OCI-LY1 (cell line): ENCODE measurements around the gene CTSE.

Source experiments
- H2AFZ ChIP-seq: fragments of 200-600 bp; sonication (generic), shearing (Covaris generic); 2 replicates; pipeline ENCODE4 v1.6.0; 2014; ENCODE audit warnings: antibody characterized with exemption, mild to moderate bottlenecking, low read length
- H3F3A ChIP-seq: fragments of 200-600 bp; sonication (generic), shearing (Covaris generic); 2 replicates; pipeline ENCODE4 v1.6.0; 2014; ENCODE audit warnings: mild to moderate bottlenecking, antibody characterized with exemption, low read length, moderate library complexity; ENCODE audit not compliant: insufficient read depth
- H3K27ac ChIP-seq: fragments of 200-600 bp; sonication (generic); 2 replicates; pipeline ENCODE4 v1.5.1; 2014; ENCODE audit warnings: low read length, mixed run types, mild to moderate bottlenecking, low read depth; ENCODE audit not compliant: poor library complexity, severe bottlenecking
- H3K27me3 ChIP-seq: fragments of 200-600 bp; sonication (generic); 2 replicates; pipeline ENCODE4 v1.6.0; 2014; ENCODE audit warnings: antibody characterized with exemption, mild to moderate bottlenecking, low read length, moderate library complexity; ENCODE audit not compliant: insufficient read depth
- H3K36me3 ChIP-seq: fragments of 200-600 bp; sonication (generic); 2 replicates; pipeline ENCODE4 v1.6.1; 2014; ENCODE audit warnings: mild to moderate bottlenecking, antibody characterized with exemption, low read length, moderate library complexity, mixed read lengths; ENCODE audit not compliant: insufficient read depth
- H3K4me1 ChIP-seq: fragments of 200-600 bp; sonication (generic); 2 replicates; pipeline ENCODE4 v1.5.1; 2014; ENCODE audit warnings: mild to moderate bottlenecking, low read length, moderate library complexity; ENCODE audit not compliant: insufficient read depth, severe bottlenecking
- H3K4me2 ChIP-seq: fragments of 200-600 bp; sonication (generic), shearing (Covaris generic); 2 replicates; pipeline ENCODE4 v1.6.1; 2014; ENCODE audit warnings: low read length
- H3K4me3 ChIP-seq: fragments of 200-600 bp; sonication (generic); 2 replicates; pipeline ENCODE4 v1.5.1; 2014; ENCODE audit warnings: low read length, low read depth, mild to moderate bottlenecking, mixed read lengths; ENCODE audit not compliant: poor library complexity, severe bottlenecking
- H3K79me2 ChIP-seq: fragments of 200-600 bp; shearing (Covaris generic); 2 replicates; pipeline ENCODE4 v1.6.1; 2016; ENCODE audit warnings: mixed run types, low read length, mixed read lengths; ENCODE audit not compliant: insufficient read depth
- H3K9ac ChIP-seq: fragments of 200-600 bp; sonication (generic), shearing (Covaris generic); 2 replicates; pipeline ENCODE4 v1.6.1; 2014; ENCODE audit warnings: mild to moderate bottlenecking, low read length, mixed read lengths
- H3K9me2 ChIP-seq: fragments of 200-600 bp; sonication (generic), shearing (Covaris generic); 2 replicates; pipeline ENCODE4 v1.6.1; 2014; ENCODE audit warnings: low read depth, mild to moderate bottlenecking, low read length, mixed read lengths
- H3K9me3 ChIP-seq: fragments of 200-600 bp; shearing (Covaris generic); 2 replicates; pipeline ENCODE4 v1.6.1; 2014; ENCODE audit warnings: low read length, mixed read lengths
- H4K20me1 ChIP-seq: fragments of 200-600 bp; sonication (generic), shearing (Covaris generic); 2 replicates; pipeline ENCODE4 v1.6.0; 2016; ENCODE audit warnings: mild to moderate bottlenecking, low read length; ENCODE audit not compliant: insufficient read depth
- EZH2 ChIP-seq: fragments of 200-600 bp; sonication (generic), shearing (Covaris generic); IDR thresholded peaks from 2 replicates; pipeline ENCODE4 v1.8.0; 2017; ENCODE audit warnings: borderline replicate concordance, mixed run types, mild to moderate bottlenecking, antibody characterized with exemption, low read length, moderate library complexity, mixed read lengths
- TF ChIP-seq, protein P1 (sequence below): fragments of 200-600 bp; sonication (generic), shearing (Covaris generic); IDR thresholded peaks from 2 replicates; pipeline ENCODE4 v1.5.1; 2017; ENCODE audit warnings: mild to moderate bottlenecking, antibody characterized with exemption, low read length, moderate library complexity, mixed read lengths

Gene CTSE

DNA sequence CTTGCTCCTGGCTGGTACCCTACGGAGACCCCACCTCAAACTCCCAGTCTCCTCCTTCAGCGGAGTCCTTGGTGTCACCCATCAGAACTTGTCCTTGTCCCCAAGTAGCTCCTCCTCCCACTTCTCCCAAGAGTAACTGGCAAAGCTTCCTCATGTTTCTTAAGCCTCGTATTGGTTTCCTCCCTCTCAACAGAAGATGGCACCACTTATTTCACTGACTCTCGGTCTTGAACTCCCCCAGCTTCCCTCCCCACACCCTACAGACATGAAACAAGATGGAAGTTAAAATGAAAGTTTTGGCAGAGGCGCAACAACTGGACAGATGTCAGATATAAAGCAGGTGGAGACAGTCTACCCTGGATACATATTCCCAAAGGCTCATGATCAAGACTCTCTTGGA lies 33.9 kb downstream of the CTSE start:
- H3K4me3 ChIP-seq = no peak overlapping the region
- no peaks in the 10 kb centered on the region for H3K9me2 ChIP-seq
- no peaks in the 10 kb centered on the region for H3F3A ChIP-seq
- TF ChIP-seq EZH2 = no peak
- TF ChIP-seq, protein P1, sequence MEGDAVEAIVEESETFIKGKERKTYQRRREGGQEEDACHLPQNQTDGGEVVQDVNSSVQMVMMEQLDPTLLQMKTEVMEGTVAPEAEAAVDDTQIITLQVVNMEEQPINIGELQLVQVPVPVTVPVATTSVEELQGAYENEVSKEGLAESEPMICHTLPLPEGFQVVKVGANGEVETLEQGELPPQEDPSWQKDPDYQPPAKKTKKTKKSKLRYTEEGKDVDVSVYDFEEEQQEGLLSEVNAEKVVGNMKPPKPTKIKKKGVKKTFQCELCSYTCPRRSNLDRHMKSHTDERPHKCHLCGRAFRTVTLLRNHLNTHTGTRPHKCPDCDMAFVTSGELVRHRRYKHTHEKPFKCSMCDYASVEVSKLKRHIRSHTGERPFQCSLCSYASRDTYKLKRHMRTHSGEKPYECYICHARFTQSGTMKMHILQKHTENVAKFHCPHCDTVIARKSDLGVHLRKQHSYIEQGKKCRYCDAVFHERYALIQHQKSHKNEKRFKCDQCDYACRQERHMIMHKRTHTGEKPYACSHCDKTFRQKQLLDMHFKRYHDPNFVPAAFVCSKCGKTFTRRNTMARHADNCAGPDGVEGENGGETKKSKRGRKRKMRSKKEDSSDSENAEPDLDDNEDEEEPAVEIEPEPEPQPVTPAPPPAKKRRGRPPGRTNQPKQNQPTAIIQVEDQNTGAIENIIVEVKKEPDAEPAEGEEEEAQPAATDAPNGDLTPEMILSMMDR = no peak
- no peaks in the 10 kb centered on the region for H3K9me3 ChIP-seq
- H3K4me2 ChIP-seq = no peak overlapping the region
- H3K36me3 ChIP-seq = no peaks in the 10 kb centered on the region
- H3K79me2 ChIP-seq = no peaks in the 10 kb centered on the region
- no peak overlapping the region for H3K9ac ChIP-seq
- no peaks in the 10 kb centered on the region for H3K4me1 ChIP-seq
- H2AFZ ChIP-seq = no peak overlapping the region
- no peaks in the 10 kb centered on the region for H3K27me3 ChIP-seq
- H4K20me1 ChIP-seq = no peaks in the 10 kb centered on the region
- no peak overlapping the region for H3K27ac ChIP-seq

DNA sequence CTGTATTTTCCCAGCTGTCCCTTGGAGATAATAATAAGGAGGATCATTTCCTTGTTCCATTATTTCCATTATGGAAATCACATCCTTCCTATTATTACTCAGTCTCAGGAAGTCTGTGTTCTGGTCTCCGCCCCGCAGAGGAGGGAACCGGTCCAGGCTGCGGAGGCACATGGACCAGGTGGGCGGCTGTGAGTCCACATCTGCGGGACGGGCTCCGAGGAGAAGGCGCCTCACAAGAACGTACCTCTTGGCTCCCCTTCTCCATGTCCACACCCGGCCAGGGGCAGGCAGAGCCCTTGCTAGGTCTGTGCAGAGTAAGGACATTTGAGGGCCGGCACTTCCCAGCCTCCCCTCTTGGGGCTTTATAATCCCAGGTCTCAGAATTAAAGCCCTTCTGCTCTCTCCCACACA lies 35.1 kb downstream of the CTSE start:
- H3F3A ChIP-seq = no peaks in the 10 kb centered on the region
- no peak overlapping the region for H3K4me2 ChIP-seq
- no peaks in the 10 kb centered on the region for H3K9me3 ChIP-seq
- TF ChIP-seq EZH2 = no peak
- TF ChIP-seq, protein P1 = no peak
- H3K36me3 ChIP-seq = no peaks in the 10 kb centered on the region
- no peaks in the 10 kb centered on the region for H3K79me2 ChIP-seq
- no peaks in the 10 kb centered on the region for H3K9me2 ChIP-seq
- no peak overlapping the region for H3K4me3 ChIP-seq
- H4K20me1 ChIP-seq = no peaks in the 10 kb centered on the region
- no peaks in the 10 kb centered on the region for H3K4me1 ChIP-seq
- H3K27me3 ChIP-seq = no peaks in the 10 kb centered on the region
- no peak overlapping the region for H3K9ac ChIP-seq
- no peak overlapping the region for H2AFZ ChIP-seq
- no peak overlapping the region for H3K27ac ChIP-seq

GRCh38 chr1:205986861-205987260 lies 36.8 kb downstream of the CTSE start:
- no peak overlapping the region for H2AFZ ChIP-seq
- no peaks in the 10 kb centered on the region for H3K9me3 ChIP-seq
- H3K4me2 ChIP-seq = no peak overlapping the region
- no peaks in the 10 kb centered on the region for H3K79me2 ChIP-seq
- no peaks in the 10 kb centered on the region for H3K9me2 ChIP-seq
- H3K36me3 ChIP-seq = no peaks in the 10 kb centered on the region
- no peaks in the 10 kb centered on the region for H3K27me3 ChIP-seq
- no peak for TF ChIP-seq EZH2
- TF ChIP-seq, protein P1 = no peak
- H3K4me1 ChIP-seq = no peaks in the 10 kb centered on the region
- H3K9ac ChIP-seq = no peak overlapping the region
- no peaks in the 10 kb centered on the region for H4K20me1 ChIP-seq
- no peak overlapping the region for H3K4me3 ChIP-seq
- H3F3A ChIP-seq = no peaks in the 10 kb centered on the region
- no peak overlapping the region for H3K27ac ChIP-seq
